GM12878 (cell line): ENCODE data around the gene RASSF4. TPM values are rescaled to one million over a fixed set of nuclear protein-coding genes. Genes with fewer than 3 reads are reported as not detected.

Experiments used
- ATAC-seq: fragments of 200-7000 bp; cut with Tn5 transposase; 3 replicates; pipeline ENCODE4 v1.9.1; 2020; ENCODE audit warnings: mild to moderate bottlenecking, moderate library complexity
- BruUV-seq: library from RNA; stranded (reverse); fragments of 400-500 nt; replicated peaks from 2 replicates; lab custom pipeline; 2021; lab: Mats Ljungman, UMichigan
- CTCF ChIA-PET: fragments of 300-600 bp; sonication (Branson Sonifier 250); formaldehyde crosslinking; extraction: SDS; loops from one replicate; lab custom pipeline; 2021; ENCODE audit warnings: inconsistent platforms; lab: Yijun Ruan, JAX
- POLR2A ChIA-PET: fragments of 350-600 bp; formaldehyde crosslinking; extraction: SDS; loops from one replicate; lab custom pipeline; 2021; ENCODE audit warnings: inconsistent platforms; lab: Charles Lee
- RAD21 ChIA-PET: fragments of 300-600 bp; sonication (Branson Sonifier 250); formaldehyde crosslinking; loops from one replicate; lab custom pipeline; 2023; ENCODE audit warnings: antibody characterized with exemption; ENCODE audit not compliant: unreplicated experiment; lab: Charles Lee
- SMC1A ChIA-PET: fragments of 300-600 bp; sonication (Branson Sonifier 250); formaldehyde crosslinking; loops from one replicate; lab custom pipeline; 2023; ENCODE audit not compliant: unreplicated experiment, uncharacterized antibody; lab: Charles Lee
- DNase-seq: peaks from one replicate; pipeline ENCODE4 v3.0.0-alpha.2; 2011; ENCODE audit warnings: low read depth, low spot score
- FAIRE-seq: peaks from 3 replicates; lab custom pipeline; 2011; peaks lifted over from hg19 to GRCh38; lab: Jason Lieb, UNC
- H2AFZ ChIP-seq: 2 replicates; pipeline ENCODE4 v1.6.0; 2011; ENCODE audit warnings: low read depth, low read length, control low read depth; ENCODE audit not compliant: control insufficient read depth
- H3K27ac ChIP-seq: 2 replicates; pipeline ENCODE4 v1.5.1; 2011; ENCODE audit warnings: control low read depth; ENCODE audit not compliant: control insufficient read depth, insufficient read depth
- H3K27me3 ChIP-seq, 2 experiments: replicated peaks in 1 of 2; 2 replicates each; pipeline versions ENCODE4 v1.6.0 to v1.6.1; 2011; ENCODE audit warnings: low read length in 1 of 2; ENCODE audit not compliant: control insufficient read depth in 2 of 2, insufficient read depth in 2 of 2
- H3K36me3 ChIP-seq, 2 experiments: 2 replicates each; pipeline ENCODE4 v1.5.1; 2011; ENCODE audit warnings: low read length in 1 of 2; ENCODE audit not compliant: control insufficient read depth in 2 of 2, insufficient read depth in 2 of 2
- H3K4me1 ChIP-seq: 2 replicates; pipeline ENCODE4 v1.6.1; 2011; ENCODE audit warnings: mild to moderate bottlenecking, low read length, moderate library complexity, mixed read lengths; ENCODE audit not compliant: control insufficient read depth, insufficient read depth
- H3K4me2 ChIP-seq: 2 replicates; pipeline ENCODE4 v1.6.0; 2011; ENCODE audit warnings: control low read depth; ENCODE audit not compliant: control insufficient read depth, insufficient read depth
- H3K4me3 ChIP-seq: fragments of 200-600 bp; sonication (generic); 2 replicates; pipeline ENCODE4 v1.5.1; 2016
- H3K79me2 ChIP-seq: 2 replicates; pipeline ENCODE4 v1.6.0; 2011; ENCODE audit warnings: low read length; ENCODE audit not compliant: control insufficient read depth, insufficient read depth
- H3K9ac ChIP-seq: 2 replicates; pipeline ENCODE4 v1.8.0; 2011; ENCODE audit warnings: low read length, control low read depth, mixed read lengths; ENCODE audit not compliant: control insufficient read depth, insufficient read depth
- H3K9me3 ChIP-seq: replicated peaks from 3 replicates; pipeline ENCODE4 v1.5.1; 2011; ENCODE audit warnings: mild to moderate bottlenecking, low read length; ENCODE audit not compliant: control insufficient read depth, insufficient read depth
- H4K20me1 ChIP-seq: 2 replicates; pipeline ENCODE4 v1.6.0; 2011; ENCODE audit not compliant: control insufficient read depth, insufficient read depth
- BMI1 ChIP-seq: fragments of 450-650 bp; IDR thresholded peaks from 2 replicates; pipeline ENCODE4 v1.6.1; 2016; ENCODE audit warnings: mild to moderate bottlenecking, moderate library complexity, borderline replicate concordance
- CREB1 ChIP-seq: IDR thresholded peaks from 2 replicates; pipeline ENCODE4 v1.6.1; 2012; ENCODE audit warnings: low read depth, mild to moderate bottlenecking, inconsistent platforms
- E2F8 ChIP-seq: fragments of 450-650 bp; IDR thresholded peaks from 2 replicates; pipeline ENCODE4 v1.6.1; 2018; ENCODE audit warnings: mild to moderate bottlenecking, low read depth, moderate library complexity; ENCODE audit not compliant: partially characterized antibody
- HCFC1 ChIP-seq: fragments of 150-350 bp; IDR thresholded peaks from 2 replicates; pipeline ENCODE4 v1.6.1; 2014; ENCODE audit warnings: low read length
- HSF1 ChIP-seq: fragments of 150-350 bp; IDR thresholded peaks from 2 replicates; pipeline ENCODE4 v1.6.1; 2014; ENCODE audit warnings: mild to moderate bottlenecking, low read depth, low read length
- PBX3 ChIP-seq: IDR thresholded peaks from 2 replicates; pipeline ENCODE4 v1.6.1; 2011; ENCODE audit warnings: mild to moderate bottlenecking, low read depth, low read length, moderate library complexity; ENCODE audit not compliant: insufficient replicate concordance
- POLR2A ChIP-seq: IDR thresholded peaks from 2 replicates; pipeline ENCODE4 v1.6.1; 2011; ENCODE audit warnings: low read depth, mild to moderate bottlenecking, low read length
- RB1 ChIP-seq: fragments of 450-650 bp; formaldehyde crosslinking; IDR thresholded peaks from 2 replicates; pipeline ENCODE4 v1.6.1; 2017; ENCODE audit warnings: mild to moderate bottlenecking, borderline replicate concordance
- RELA ChIP-seq: fragments of 450-650 bp; IDR thresholded peaks from 2 replicates; pipeline ENCODE4 v1.8.0; 2014; ENCODE audit warnings: borderline replicate concordance; ENCODE audit not compliant: partially characterized antibody
- WGBS: methylation state at CpG from one replicate; pipeline ENCODE4 v1.1.6; 2016; ENCODE audit warnings: low lambda C conversion rate; ENCODE audit not compliant: insufficient replicate concordance, insufficient coverage; ENCODE audit errors: missing lambda C conversion rate; 5-methylcytosine and 5-hydroxymethylcytosine counted together
- in situ Hi-C: fragments of 300-500 bp; cut with MboI; formaldehyde crosslinking; loops from 9 replicates; pipeline ENCODE4 v1.14.3; 2018; ENCODE audit warnings: mixed read lengths
- intact Hi-C: fragments of 100-400 bp; cut with micrococcal nuclease; formaldehyde crosslinking; loops from one replicate; pipeline ENCODE4 v1.14.2; 2022; ENCODE audit not compliant: unreplicated experiment
- polyA plus RNA-seq, 11 experiments: library from polyadenylated mRNA; depleted of rRNA in 4 of 11; unstranded in 6 of 11; stranded (reverse) in 5 of 11; fragments of >200 nt; fragmentation: Nextera tagmentation in 4 of 11; fragmentation: Illumina TruSeq in 1 of 11; extraction: Ambion mirVana in 4 of 11; extraction: Trizol in 1 of 11; gene quantifications; 1 replicate in 1 of 11; 2 replicates in 10 of 11; pipeline versions ENCODE4 v1.2.1 to v1.2.3, GENCODE V29; 2011 to 2016; ENCODE audit warnings: inconsistent platforms in 2 of 11, missing spikeins in 2 of 11, low read depth in 1 of 11
- total RNA-seq, 4 experiments: library from RNA; depleted of rRNA in 3 of 4; stranded (reverse); fragments of >200 nt in 3 of 4; fragmentation: Illumina TruSeq in 1 of 4; extraction: Trizol in 1 of 4; gene quantifications; 2 replicates each; pipeline versions ENCODE4 v1.2.1 to v1.2.3, GENCODE V29; 2013 to 2021

The RASSF4 gene
- total and polyA plus RNA-seq, 10 of the 15 experiments (the other 5 are each of a cell fraction or from before 2014, with no cell fraction given): 3.7 to 71.1 (median 16.8) TPM

GRCh38 chr10:44929356-44930255 is 30.0 kb upstream of the RASSF4 start:
- Histone ChIP-seq H3K27me3 (no peaks in the 10 kb centered on the region), H3K9ac (no peak overlapping the region), H3K36me3 (no peaks in the 10 kb centered on the region; a peak in 1 of 4 replicates), H2AFZ (no peak overlapping the region), H4K20me1 (no peaks in the 10 kb centered on the region), H3K27ac (no peak overlapping the region), H3K79me2 (no peaks in the 10 kb centered on the region), H3K4me1 (peaks cover 8% of the 10 kb centered on the region), H3K4me2 (no peak overlapping the region), H3K9me3 (no peaks in the 10 kb centered on the region), H3K4me3 (no peak overlapping the region)
- TF ChIP-seq HSF1 (no peak), E2F8 (no peak), CREB1 (no peak), HCFC1 (no peak), RELA (no peak), PBX3 (no peak), RB1 (no peak), POLR2A (no peak), BMI1 (no peak)
- DNase-seq (no peak), FAIRE-seq (no peak), ATAC-seq (no peak)
- ChIA-PET POLR2A (interaction anchor here (1.2 kb wide), 1 partner anchor 44 kb away, joined by 4 read pairs; no protein-coding TSS in a partner anchor), SMC1A (interaction anchor here (1.4 kb wide), 2 partner anchors 12 to 78 kb away, joined by 3 to 6 read pairs; no protein-coding TSS in a partner anchor), RAD21 (interaction anchor here (0.7 to 0.9 kb wide), 2 partner anchors 43 to 49 kb away, joined by 3 to 4 read pairs; partner anchors contain the start of gene DEPP1), CTCF (interaction anchor here (0.7 to 7.5 kb wide), 3 partner anchors 36 to 73 kb away, joined by 3 to 181 read pairs (median 3); partner anchors contain the start of gene DEPP1)
- BruUV-seq: no TSS peak
- intact Hi-C loops: loop anchor here (5.0 kb wide), 1 partner anchor 303 kb away; no protein-coding TSS in a partner anchor
- in situ Hi-C loops: loop anchor here (5.0 kb wide), 1 partner anchor 48 kb away; the partner anchor contains the start of gene DEPP1
- 32% methylated on average over 8 of the region's 8 CpGs for WGBS
